ENCODE measurements around the gene PTPN20. TPM values are rescaled to one million over a fixed set of nuclear protein-coding genes. Genes with fewer than 3 reads are reported as not detected.

PTPN20 gene
- polyA plus RNA-seq, 2 of the 4 experiments (the other 2 are of a cell fraction) = 5.3 to 8.1 TPM

DNA sequence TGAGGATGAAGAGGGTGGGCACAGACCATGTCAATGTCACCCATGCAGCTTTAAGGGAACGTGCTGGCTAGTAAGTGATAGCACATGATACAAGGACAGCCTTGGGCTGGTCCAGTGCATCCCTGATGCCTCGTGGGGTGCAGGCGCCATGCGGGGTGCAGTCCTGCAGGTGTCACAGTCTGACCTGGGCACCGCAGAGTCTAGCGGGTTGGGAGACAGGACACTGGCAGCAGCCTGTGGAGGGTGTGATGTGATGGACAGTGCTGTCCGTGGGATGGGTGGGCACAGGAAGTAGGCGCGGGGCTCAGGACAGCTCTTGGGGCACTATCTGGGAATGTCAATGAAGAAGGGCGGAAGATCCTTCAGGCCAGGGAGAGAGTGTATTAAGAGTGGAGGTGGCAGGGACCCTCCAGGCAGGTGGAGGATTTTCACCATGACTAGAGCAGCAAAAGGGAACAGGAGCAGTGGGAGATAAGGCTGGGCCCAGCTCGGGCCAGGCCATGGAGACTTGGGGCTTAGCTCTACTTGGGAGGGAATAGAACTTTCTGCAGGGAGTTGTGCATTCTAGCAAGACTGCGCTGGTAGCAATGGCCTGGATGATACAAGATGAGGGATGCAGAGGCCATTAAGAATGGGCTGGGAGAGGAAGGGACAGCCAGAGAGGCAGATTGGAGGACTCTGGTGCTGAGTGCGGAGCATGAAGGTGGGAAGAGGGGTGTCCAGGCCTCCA lies 122.5 kb downstream of the PTPN20 start:
- no peak overlapping the region for H3K4me3 ChIP-seq
- ATAC-seq (no peak), FAIRE-seq (no peak), DNase-seq (ENCODE audit: low read depth in 1 of 2, low spot score in 1 of 2) (no peak)
- CTCF ChIA-PET = interaction anchor here (1.4 to 9.9 kb wide), 4 partner anchors 8 to 279 kb away, joined by 5 to 61 read pairs (median 32); no protein-coding TSS in a partner anchor
- TF ChIP-seq, protein P1, sequence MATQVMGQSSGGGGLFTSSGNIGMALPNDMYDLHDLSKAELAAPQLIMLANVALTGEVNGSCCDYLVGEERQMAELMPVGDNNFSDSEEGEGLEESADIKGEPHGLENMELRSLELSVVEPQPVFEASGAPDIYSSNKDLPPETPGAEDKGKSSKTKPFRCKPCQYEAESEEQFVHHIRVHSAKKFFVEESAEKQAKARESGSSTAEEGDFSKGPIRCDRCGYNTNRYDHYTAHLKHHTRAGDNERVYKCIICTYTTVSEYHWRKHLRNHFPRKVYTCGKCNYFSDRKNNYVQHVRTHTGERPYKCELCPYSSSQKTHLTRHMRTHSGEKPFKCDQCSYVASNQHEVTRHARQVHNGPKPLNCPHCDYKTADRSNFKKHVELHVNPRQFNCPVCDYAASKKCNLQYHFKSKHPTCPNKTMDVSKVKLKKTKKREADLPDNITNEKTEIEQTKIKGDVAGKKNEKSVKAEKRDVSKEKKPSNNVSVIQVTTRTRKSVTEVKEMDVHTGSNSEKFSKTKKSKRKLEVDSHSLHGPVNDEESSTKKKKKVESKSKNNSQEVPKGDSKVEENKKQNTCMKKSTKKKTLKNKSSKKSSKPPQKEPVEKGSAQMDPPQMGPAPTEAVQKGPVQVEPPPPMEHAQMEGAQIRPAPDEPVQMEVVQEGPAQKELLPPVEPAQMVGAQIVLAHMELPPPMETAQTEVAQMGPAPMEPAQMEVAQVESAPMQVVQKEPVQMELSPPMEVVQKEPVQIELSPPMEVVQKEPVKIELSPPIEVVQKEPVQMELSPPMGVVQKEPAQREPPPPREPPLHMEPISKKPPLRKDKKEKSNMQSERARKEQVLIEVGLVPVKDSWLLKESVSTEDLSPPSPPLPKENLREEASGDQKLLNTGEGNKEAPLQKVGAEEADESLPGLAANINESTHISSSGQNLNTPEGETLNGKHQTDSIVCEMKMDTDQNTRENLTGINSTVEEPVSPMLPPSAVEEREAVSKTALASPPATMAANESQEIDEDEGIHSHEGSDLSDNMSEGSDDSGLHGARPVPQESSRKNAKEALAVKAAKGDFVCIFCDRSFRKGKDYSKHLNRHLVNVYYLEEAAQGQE (IDR thresholded peaks at IDR 0.05) = no peak
- TF ChIP-seq RNF2 (IDR thresholded peaks at IDR 0.05; ENCODE audit: borderline replicate concordance, low read depth) (no peak), ZNF302 (CRISPR knock-in tag; IDR thresholded peaks at IDR 0.05) (no peak), NR3C1 (IDR thresholded peaks at IDR 0.05) (no peak), RARB (CRISPR knock-in tag; IDR thresholded peaks at IDR 0.05) (no peak), NFE2L2 (conservative IDR thresholded peaks at IDR 0.05; ENCODE audit: low read length) (no peak), TFCP2L1 (CRISPR knock-in tag; IDR thresholded peaks at IDR 0.05) (no peak), PHF8 (IDR thresholded peaks at IDR 0.05; ENCODE audit: borderline replicate concordance, low read depth) (no peak), JUN (IDR thresholded peaks at IDR 0.05) (no peak), ESRRA (IDR thresholded peaks at IDR 0.05; ENCODE audit: borderline replicate concordance, low read length) (no peak), CHD2 (IDR thresholded peaks at IDR 0.05; ENCODE audit: low read length, partially characterized antibody) (no peak)
- TF ChIP-seq, protein P2, sequence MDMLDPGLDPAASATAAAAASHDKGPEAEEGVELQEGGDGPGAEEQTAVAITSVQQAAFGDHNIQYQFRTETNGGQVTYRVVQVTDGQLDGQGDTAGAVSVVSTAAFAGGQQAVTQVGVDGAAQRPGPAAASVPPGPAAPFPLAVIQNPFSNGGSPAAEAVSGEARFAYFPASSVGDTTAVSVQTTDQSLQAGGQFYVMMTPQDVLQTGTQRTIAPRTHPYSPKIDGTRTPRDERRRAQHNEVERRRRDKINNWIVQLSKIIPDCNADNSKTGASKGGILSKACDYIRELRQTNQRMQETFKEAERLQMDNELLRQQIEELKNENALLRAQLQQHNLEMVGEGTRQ (IDR thresholded peaks at IDR 0.05) = no peak
- no peak overlapping the region for H3K4me2 ChIP-seq
- POLR2A ChIA-PET = no interaction called here
- no peaks in the 10 kb centered on the region for H3K9me3 ChIP-seq
- H3K4me1 ChIP-seq = no peaks in the 10 kb centered on the region
- 73% methylated on average over 13 of the region's 13 CpGs for WGBS (ENCODE audit: missing lambda C conversion rate)
- no peak overlapping the region for H3K27ac ChIP-seq

DNA sequence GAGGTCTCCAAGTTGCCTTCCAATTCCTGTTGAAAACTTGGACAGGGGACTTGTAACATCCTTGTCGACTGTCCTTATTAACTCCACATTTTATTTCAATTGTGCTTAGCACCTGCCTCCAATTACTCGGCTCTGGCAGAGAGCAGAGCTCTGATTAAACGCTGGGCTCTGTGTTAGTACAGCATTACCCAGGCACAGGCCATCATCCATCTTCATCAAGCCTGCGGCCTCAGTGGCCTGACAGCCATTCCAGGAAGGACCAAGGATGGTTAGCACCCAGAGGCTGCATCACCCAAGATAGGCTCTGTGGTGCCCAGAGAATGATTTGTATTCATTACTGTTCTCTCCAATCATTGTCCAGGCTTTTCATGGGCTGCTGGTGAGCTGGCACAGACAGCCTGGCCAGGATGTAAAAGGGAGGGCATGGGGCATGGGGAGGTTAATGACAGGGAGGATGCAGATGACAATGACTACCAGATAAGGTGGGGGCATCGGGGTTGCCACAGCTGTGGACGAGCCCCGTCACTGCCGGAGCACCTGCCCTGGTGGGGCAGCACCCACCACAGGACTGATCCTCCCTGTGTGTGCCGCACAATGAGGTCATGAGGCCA lies 123.3 kb downstream of the PTPN20 start:
- no peaks in the 10 kb centered on the region for H3K9me3 ChIP-seq
- ChIA-PET POLR2A (no interaction called here), CTCF (interaction anchor here (1.4 to 9.9 kb wide), 4 partner anchors 9 to 278 kb away, joined by 5 to 61 read pairs (median 32); no protein-coding TSS in a partner anchor)
- ATAC-seq (no peak), FAIRE-seq (no peak), DNase-seq (ENCODE audit: low read depth in 1 of 2, low spot score in 1 of 2) (no peak)
- H3K4me1 ChIP-seq = no peaks in the 10 kb centered on the region
- WGBS (ENCODE audit: missing lambda C conversion rate) = 44% methylated on average over 9 of the region's 9 CpGs
- TF ChIP-seq, protein P2 (IDR thresholded peaks at IDR 0.05) = no peak
- no peak for TF ChIP-seq EHMT2 (IDR thresholded peaks at IDR 0.05; ENCODE audit: low read depth)
- no peak for TF ChIP-seq MAZ (IDR thresholded peaks at IDR 0.05; ENCODE audit: borderline replicate concordance, low read depth, low read length)
- no peak for TF ChIP-seq TFCP2L1 (CRISPR knock-in tag; IDR thresholded peaks at IDR 0.05)
- no peak for TF ChIP-seq RAD21 (conservative IDR thresholded peaks at IDR 0.05 in 1 of 2, IDR thresholded peaks at IDR 0.05 in 1 of 2)
- TF ChIP-seq TP53 (CRISPR knock-in tag; IDR thresholded peaks at IDR 0.05) = no peak
- no peak for TF ChIP-seq NFE2L2 (conservative IDR thresholded peaks at IDR 0.05; ENCODE audit: low read length)
- no peak for TF ChIP-seq CEBPB (IDR thresholded peaks at IDR 0.05)
- no peak for TF ChIP-seq ZSCAN20 (CRISPR knock-in tag; IDR thresholded peaks at IDR 0.05)
- TF ChIP-seq HOXA7 (CRISPR knock-in tag; IDR thresholded peaks at IDR 0.05) = no peak
- TF ChIP-seq EP300 (IDR thresholded peaks at IDR 0.05) = no peak
- no peak for TF ChIP-seq PHF8 (IDR thresholded peaks at IDR 0.05; ENCODE audit: borderline replicate concordance, low read depth)
- no peak for TF ChIP-seq POLR2AphosphoS2 (conservative IDR thresholded peaks at IDR 0.05; ENCODE audit: low read length)
- TF ChIP-seq RNF2 (IDR thresholded peaks at IDR 0.05; ENCODE audit: borderline replicate concordance, low read depth) = no peak
- no peak for TF ChIP-seq ZC3H11A (IDR thresholded peaks at IDR 0.05)
- TF ChIP-seq, protein P3, sequence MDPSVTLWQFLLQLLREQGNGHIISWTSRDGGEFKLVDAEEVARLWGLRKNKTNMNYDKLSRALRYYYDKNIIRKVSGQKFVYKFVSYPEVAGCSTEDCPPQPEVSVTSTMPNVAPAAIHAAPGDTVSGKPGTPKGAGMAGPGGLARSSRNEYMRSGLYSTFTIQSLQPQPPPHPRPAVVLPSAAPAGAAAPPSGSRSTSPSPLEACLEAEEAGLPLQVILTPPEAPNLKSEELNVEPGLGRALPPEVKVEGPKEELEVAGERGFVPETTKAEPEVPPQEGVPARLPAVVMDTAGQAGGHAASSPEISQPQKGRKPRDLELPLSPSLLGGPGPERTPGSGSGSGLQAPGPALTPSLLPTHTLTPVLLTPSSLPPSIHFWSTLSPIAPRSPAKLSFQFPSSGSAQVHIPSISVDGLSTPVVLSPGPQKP (IDR thresholded peaks at IDR 0.05; ENCODE audit: low read depth, low read length) = no peak
- no peak for TF ChIP-seq MYC (IDR thresholded peaks at IDR 0.05; ENCODE audit: borderline replicate concordance, low read length)
- no peak for TF ChIP-seq POLR2A (IDR thresholded peaks at IDR 0.05; ENCODE audit: low read length)
- H3K27ac ChIP-seq = no peak overlapping the region
- H3K4me3 ChIP-seq = no peak overlapping the region
- H3K4me2 ChIP-seq = no peak overlapping the region
